Measurements from ENCODE around the gene NPTX1. TPM values are rescaled to one million over a fixed set of nuclear protein-coding genes. Genes with fewer than 3 reads are reported as not detected.
A peak's percentile ranks its signal among the peaks of the same experiment; 100 is the strongest.

Gene NPTX1
- total and polyA plus RNA-seq, 9 of the 15 experiments (the other 6 are each of a cell fraction or from before 2014, with no cell fraction given), result 0.04 TPM; not detected in 8

DNA sequence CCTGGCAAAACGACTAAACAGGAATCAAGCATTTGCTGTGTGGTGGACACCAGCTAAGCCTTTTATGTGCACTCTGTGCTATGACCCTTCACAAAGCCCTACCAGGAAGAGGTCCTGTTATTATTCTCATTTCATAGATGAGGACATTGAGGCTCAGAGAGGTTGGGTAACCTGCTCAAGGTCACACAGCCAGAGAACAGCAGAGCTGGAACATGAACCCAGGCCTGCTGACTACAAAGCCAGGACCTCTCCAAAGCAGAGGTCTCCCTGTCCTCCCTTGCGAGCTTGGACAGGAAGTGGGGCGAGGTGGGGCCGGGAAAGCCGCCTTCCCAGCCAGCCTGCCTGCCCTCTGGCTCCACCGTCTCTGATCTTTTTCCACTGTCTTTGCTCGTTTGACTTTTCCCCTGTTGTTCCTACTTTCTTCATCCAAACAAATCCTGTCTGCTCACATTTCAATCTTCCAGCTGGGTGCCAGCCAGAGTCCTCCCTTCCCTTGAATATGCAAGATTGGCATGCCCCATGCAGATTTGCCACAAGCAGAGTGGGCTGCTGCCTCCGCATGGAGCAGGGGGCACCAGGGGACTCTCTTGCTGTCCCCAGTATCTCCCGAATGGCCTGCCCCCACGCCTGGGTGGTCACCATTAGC lies 44.5 kb upstream of the NPTX1 start:
- in situ Hi-C loops (cut with MboI) (no loop called here), intact Hi-C loops (cut with micrococcal nuclease) (no loop called here)
- DNase-seq (ENCODE audit: extremely low read depth in 1 of 4, low spot score in 3 of 4) (no peak), FAIRE-seq (no peak), ATAC-seq (no peak)
- no peak overlapping the region for H3K4me3 ChIP-seq
- 0 out of 5 replicates have a peak, but pooled peaks cover 0 to 3% of the 10 kb centered on the region in 2 experiments for H3K4me1 ChIP-seq (replicated peaks in 1 of 2; ENCODE audit: control insufficient read depth in 2 of 2, insufficient read depth in 2 of 2, low read length in 2 of 2)
- ChIA-PET CTCF (ENCODE audit: low intra/inter-chr PET ratio) (no interaction called here), POLR2A (interaction anchor here (0.6 to 1.1 kb wide), 2 partner anchors 15 to 19 kb away, joined by 3 read pairs; no protein-coding TSS in a partner anchor)
- H4K20me1 ChIP-seq (replicated peaks; ENCODE audit: control insufficient read depth, insufficient read depth, low read length), result peaks cover 7% of the 10 kb centered on the region; the same call in 1 of the 2 replicates
- H3K9me3 ChIP-seq (replicated peaks; ENCODE audit: control insufficient read depth, insufficient read depth, low read depth, low read length), result peaks cover 4% of the 10 kb centered on the region; the same call in 1 of the 2 replicates
- H3K9ac ChIP-seq (ENCODE audit: insufficient read depth in 1 of 2, low read depth in 2 of 2, low read length in 2 of 2), result no peak overlapping the region
- no peaks in the 10 kb centered on the region for H3K9me1 ChIP-seq (ENCODE audit: control insufficient read depth, insufficient read depth, low read length)
- H2AFZ ChIP-seq (ENCODE audit: low read depth, low read length), result no peak overlapping the region
- H3K36me3 ChIP-seq (ENCODE audit: control insufficient read depth, insufficient read depth, low read length), result no peaks in the 10 kb centered on the region
- peaks cover 70 to 80% of the 10 kb centered on the region in 2 experiments for H3K27me3 ChIP-seq (ENCODE audit: control insufficient read depth in 2 of 2, insufficient read depth in 2 of 2, low read length in 2 of 2)
- H3K27ac ChIP-seq (ENCODE audit: extremely low read depth, low read depth, low read length), result no peak overlapping the region
- TF ChIP-seq BCOR (IDR thresholded peaks at IDR 0.05) (peak; percentile 73), DACH1 (IDR thresholded peaks at IDR 0.05; ENCODE audit: partially characterized antibody) (peak; percentile 12), RBM25 (IDR thresholded peaks at IDR 0.05; ENCODE audit: low read depth, low read length, severe bottlenecking) (peak; percentile 75), ZFP36 (IDR thresholded peaks at IDR 0.05; ENCODE audit: low read depth, low read length, partially characterized antibody) (peak; percentile 86), KDM4B (IDR thresholded peaks at IDR 0.05; ENCODE audit: borderline replicate concordance in 2 of 2, low read depth in 1 of 2) (no peak), FOXK1 (CRISPR knock-in tag; IDR thresholded peaks at IDR 0.05; ENCODE audit: borderline replicate concordance) (no peak), BRD9 (IDR thresholded peaks at IDR 0.05; ENCODE audit: low read depth, partially characterized antibody) (peak; percentile 100)
- TF ChIP-seq, protein P1, sequence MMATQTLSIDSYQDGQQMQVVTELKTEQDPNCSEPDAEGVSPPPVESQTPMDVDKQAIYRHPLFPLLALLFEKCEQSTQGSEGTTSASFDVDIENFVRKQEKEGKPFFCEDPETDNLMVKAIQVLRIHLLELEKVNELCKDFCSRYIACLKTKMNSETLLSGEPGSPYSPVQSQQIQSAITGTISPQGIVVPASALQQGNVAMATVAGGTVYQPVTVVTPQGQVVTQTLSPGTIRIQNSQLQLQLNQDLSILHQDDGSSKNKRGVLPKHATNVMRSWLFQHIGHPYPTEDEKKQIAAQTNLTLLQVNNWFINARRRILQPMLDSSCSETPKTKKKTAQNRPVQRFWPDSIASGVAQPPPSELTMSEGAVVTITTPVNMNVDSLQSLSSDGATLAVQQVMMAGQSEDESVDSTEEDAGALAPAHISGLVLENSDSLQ (IDR thresholded peaks at IDR 0.05), result no peak
- TF ChIP-seq, protein P2, sequence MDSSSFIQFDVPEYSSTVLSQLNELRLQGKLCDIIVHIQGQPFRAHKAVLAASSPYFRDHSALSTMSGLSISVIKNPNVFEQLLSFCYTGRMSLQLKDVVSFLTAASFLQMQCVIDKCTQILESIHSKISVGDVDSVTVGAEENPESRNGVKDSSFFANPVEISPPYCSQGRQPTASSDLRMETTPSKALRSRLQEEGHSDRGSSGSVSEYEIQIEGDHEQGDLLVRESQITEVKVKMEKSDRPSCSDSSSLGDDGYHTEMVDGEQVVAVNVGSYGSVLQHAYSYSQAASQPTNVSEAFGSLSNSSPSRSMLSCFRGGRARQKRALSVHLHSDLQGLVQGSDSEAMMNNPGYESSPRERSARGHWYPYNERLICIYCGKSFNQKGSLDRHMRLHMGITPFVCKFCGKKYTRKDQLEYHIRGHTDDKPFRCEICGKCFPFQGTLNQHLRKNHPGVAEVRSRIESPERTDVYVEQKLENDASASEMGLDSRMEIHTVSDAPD (CRISPR knock-in tag; IDR thresholded peaks at IDR 0.05), result no peak
- no TSS peak for BruUV-seq (replicated peaks)
- WGBS (ENCODE audit: insufficient coverage, low coverage, missing lambda C conversion rate), result 4% methylated on average over 10 of the region's 10 CpGs
- no peaks in the 10 kb centered on the region for H3K79me2 ChIP-seq (ENCODE audit: control insufficient read depth, insufficient read depth, low read length)
- H3K4me2 ChIP-seq (ENCODE audit: insufficient read depth, low read length), result no peak overlapping the region
